Mesenchymal stem cell (in vitro differentiated cells and primary cell): ENCODE measurements around the gene ASCL5.

Source experiments
- DNase-seq: peaks from one replicate; pipeline ENCODE4 v3.0.0-alpha.2; 2013
- H2AFZ ChIP-seq: one replicate; pipeline ENCODE4 v1.6.1; 2013; ENCODE audit warnings: low read depth, mild to moderate bottlenecking, control low read depth, inconsistent platforms, low read length, moderate library complexity
- H2AK5ac ChIP-seq: 2 replicates; pipeline ENCODE4 v1.6.1; 2013; ENCODE audit warnings: low read length, moderate library complexity, mild to moderate bottlenecking, inconsistent platforms; ENCODE audit not compliant: severe bottlenecking
- H2BK120ac ChIP-seq: one replicate; pipeline ENCODE4 v1.6.1; 2013; ENCODE audit warnings: low read depth, mild to moderate bottlenecking, inconsistent platforms, low read length, moderate library complexity
- H2BK12ac ChIP-seq, 2 experiments: one replicate each; pipeline ENCODE4 v1.6.1; 2013; ENCODE audit warnings: inconsistent platforms in 2 of 2, low read length in 2 of 2, mild to moderate bottlenecking in 2 of 2, moderate library complexity in 2 of 2, control low read depth in 1 of 2
- H2BK15ac ChIP-seq: one replicate; pipeline ENCODE4 v1.6.1; 2013; ENCODE audit warnings: mild to moderate bottlenecking, low read depth, inconsistent platforms; ENCODE audit not compliant: poor library complexity, severe bottlenecking
- H2BK5ac ChIP-seq: 2 replicates; pipeline ENCODE4 v1.6.1; 2013; ENCODE audit warnings: low read depth, mild to moderate bottlenecking, low read length, control low read depth, inconsistent platforms; ENCODE audit not compliant: poor library complexity, severe bottlenecking
- H3K14ac ChIP-seq, 2 experiments: one replicate each; pipeline ENCODE4 v1.6.1; 2013; ENCODE audit warnings: inconsistent platforms in 2 of 2, low read length in 2 of 2, control low read depth in 1 of 2, mild to moderate bottlenecking in 1 of 2, moderate library complexity in 1 of 2
- H3K18ac ChIP-seq, 2 experiments: one replicate each; pipeline ENCODE4 v1.6.1; 2013; ENCODE audit warnings: inconsistent platforms in 2 of 2, low read length in 2 of 2, control low read depth in 1 of 2, low read depth in 1 of 2, mild to moderate bottlenecking in 1 of 2
- H3K23ac ChIP-seq, 2 experiments: one replicate each; pipeline ENCODE4 v1.6.1; 2013; ENCODE audit warnings: inconsistent platforms in 2 of 2, low read length in 2 of 2, mild to moderate bottlenecking in 2 of 2, moderate library complexity in 2 of 2, control low read depth in 1 of 2
- H3K27ac ChIP-seq: 2 replicates; pipeline ENCODE4 v1.5.1; 2013; ENCODE audit warnings: mild to moderate bottlenecking, moderate library complexity, low read length, control low read depth, inconsistent platforms; ENCODE audit not compliant: poor library complexity, severe bottlenecking
- H3K27me3 ChIP-seq, 2 experiments: 2 replicates each; pipeline versions ENCODE4 v1.6.1 to v1.7.0; 2013; ENCODE audit warnings: low read length in 2 of 2, mild to moderate bottlenecking in 2 of 2, moderate library complexity in 2 of 2, control low read depth in 1 of 2, inconsistent platforms in 1 of 2; ENCODE audit not compliant: control insufficient read depth in 1 of 2, insufficient read depth in 1 of 2
- H3K36me3 ChIP-seq, 2 experiments: 2 replicates each; pipeline versions ENCODE4 v1.6.1 to v1.7.0; 2013; ENCODE audit warnings: low read length in 2 of 2, control low read depth in 1 of 2, inconsistent platforms in 1 of 2, low read depth in 1 of 2, mild to moderate bottlenecking in 1 of 2; ENCODE audit not compliant: insufficient read depth in 2 of 2, control insufficient read depth in 1 of 2
- H3K4ac ChIP-seq, 2 experiments: one replicate each; pipeline ENCODE4 v1.6.1; 2013; ENCODE audit warnings: inconsistent platforms in 2 of 2, low read length in 2 of 2, mild to moderate bottlenecking in 2 of 2, moderate library complexity in 2 of 2, control low read depth in 1 of 2, low read depth in 1 of 2
- H3K4me1 ChIP-seq: 2 replicates; pipeline ENCODE4 v1.6.1; 2013; ENCODE audit warnings: low read depth, low read length, control low read depth; ENCODE audit not compliant: control insufficient read depth, insufficient read depth
- H3K4me2 ChIP-seq: 2 replicates; pipeline ENCODE4 v1.6.1; 2013; ENCODE audit warnings: low read length, mild to moderate bottlenecking, inconsistent platforms; ENCODE audit not compliant: poor library complexity, severe bottlenecking
- H3K4me3 ChIP-seq, 2 experiments: 2 replicates each; pipeline versions ENCODE4 v1.5.1 to v1.7.0; 2013; ENCODE audit warnings: low read length in 2 of 2, mild to moderate bottlenecking in 2 of 2, control low read depth in 1 of 2, low read depth in 1 of 2; ENCODE audit not compliant: insufficient read depth in 1 of 2
- H3K79me1 ChIP-seq: replicated peaks from 2 replicates; pipeline ENCODE4 v1.6.1; 2013; ENCODE audit warnings: mild to moderate bottlenecking, control low read depth, low read length, inconsistent platforms; ENCODE audit not compliant: poor library complexity, severe bottlenecking
- H3K9ac ChIP-seq: 2 replicates; pipeline ENCODE4 v1.7.0; 2013; ENCODE audit warnings: mild to moderate bottlenecking, low read length, moderate library complexity
- H3K9me3 ChIP-seq: 2 replicates; pipeline ENCODE4 v1.7.0; 2013; ENCODE audit warnings: mild to moderate bottlenecking, low read length; ENCODE audit not compliant: control insufficient read depth
- H4K8ac ChIP-seq: one replicate; pipeline ENCODE4 v1.6.1; 2013; ENCODE audit warnings: inconsistent platforms, mild to moderate bottlenecking, low read length, moderate library complexity
- H4K91ac ChIP-seq: one replicate; pipeline ENCODE4 v1.6.1; 2013; ENCODE audit warnings: mild to moderate bottlenecking, low read length, inconsistent platforms
- WGBS: methylation state at CpG from one replicate; pipeline ENCODE4 v1.1.7; 2013; ENCODE audit warnings: mixed read lengths; 5-methylcytosine and 5-hydroxymethylcytosine counted together

The ASCL5 gene

GRCh38 chr1:201111156-201111555 lies 15.8 kb downstream of the ASCL5 start:
- H3K18ac ChIP-seq, result no peak overlapping the region
- H2BK5ac ChIP-seq, result no peak overlapping the region
- H3K36me3 ChIP-seq, result peaks cover 0 to 4% of the 10 kb centered on the region in 2 experiments
- H3K4me1 ChIP-seq, result peaks cover 15% of the 10 kb centered on the region
- no peak overlapping the region for H2BK120ac ChIP-seq
- H3K9ac ChIP-seq, result no peak overlapping the region
- no peak overlapping the region for H4K8ac ChIP-seq
- no peak overlapping the region for H3K4me2 ChIP-seq
- no peak overlapping the region for H3K23ac ChIP-seq
- H3K9me3 ChIP-seq, result no peaks in the 10 kb centered on the region
- H3K14ac ChIP-seq, result no peak overlapping the region
- 79% methylated on average over 7 of the region's 7 CpGs for WGBS
- no peak overlapping the region for H2AFZ ChIP-seq
- H3K4me3 ChIP-seq, result no peak overlapping the region
- no peak overlapping the region for H2BK15ac ChIP-seq
- no peak overlapping the region for H2AK5ac ChIP-seq
- DNase-seq, result no peak
- H3K79me1 ChIP-seq, result peaks cover 3% of the 10 kb centered on the region
- no peak overlapping the region for H2BK12ac ChIP-seq
- peaks cover 18 to 44% of the 10 kb centered on the region in 2 experiments for H3K27me3 ChIP-seq
- no peak overlapping the region for H4K91ac ChIP-seq
- H3K4ac ChIP-seq, result no peak overlapping the region
- no peak overlapping the region for H3K27ac ChIP-seq

DNA sequence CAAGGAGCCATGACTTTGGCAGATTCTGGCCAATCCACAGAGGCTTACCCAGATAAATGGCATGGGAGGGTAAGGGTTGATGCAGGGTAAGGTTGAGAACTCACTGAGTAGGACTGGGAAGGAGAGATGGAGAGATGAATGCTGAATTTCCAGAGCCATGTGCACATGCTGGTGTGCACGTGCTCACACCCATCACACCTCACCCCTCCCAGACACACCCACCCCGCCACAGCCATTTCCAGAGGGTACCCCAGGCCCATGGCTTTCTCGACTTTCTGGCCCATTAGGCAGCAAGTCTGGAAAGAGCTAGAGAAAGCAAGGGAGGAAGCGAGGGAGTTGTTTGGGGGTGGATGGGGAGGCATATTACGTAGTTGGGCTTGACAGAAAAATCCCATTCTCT lies 16.4 kb downstream of the ASCL5 start:
- Histone ChIP-seq H3K18ac (no peak overlapping the region), H3K4me3 (no peak overlapping the region), H2AFZ (no peak overlapping the region), H3K9me3 (no peaks in the 10 kb centered on the region), H2AK5ac (no peak overlapping the region), H3K4ac (no peak overlapping the region), H3K4me1 (peaks cover 15% of the 10 kb centered on the region), H4K8ac (no peak overlapping the region), H2BK120ac (no peak overlapping the region), H3K27me3 (peaks cover 18 to 46% of the 10 kb centered on the region in 2 experiments), H3K79me1 (peaks cover 3% of the 10 kb centered on the region), H4K91ac (no peak overlapping the region), H3K9ac (no peak overlapping the region), H2BK5ac (no peak overlapping the region), H3K27ac (no peak overlapping the region), H3K4me2 (no peak overlapping the region), H3K23ac (no peak overlapping the region), H2BK15ac (no peak overlapping the region), H3K14ac (no peak overlapping the region), H3K36me3 (peaks cover 0 to 3% of the 10 kb centered on the region in 2 experiments), H2BK12ac (no peak overlapping the region)
- DNase-seq, result no peak
- WGBS, result 100% methylated on average over 2 of the region's 5 CpGs

DNA sequence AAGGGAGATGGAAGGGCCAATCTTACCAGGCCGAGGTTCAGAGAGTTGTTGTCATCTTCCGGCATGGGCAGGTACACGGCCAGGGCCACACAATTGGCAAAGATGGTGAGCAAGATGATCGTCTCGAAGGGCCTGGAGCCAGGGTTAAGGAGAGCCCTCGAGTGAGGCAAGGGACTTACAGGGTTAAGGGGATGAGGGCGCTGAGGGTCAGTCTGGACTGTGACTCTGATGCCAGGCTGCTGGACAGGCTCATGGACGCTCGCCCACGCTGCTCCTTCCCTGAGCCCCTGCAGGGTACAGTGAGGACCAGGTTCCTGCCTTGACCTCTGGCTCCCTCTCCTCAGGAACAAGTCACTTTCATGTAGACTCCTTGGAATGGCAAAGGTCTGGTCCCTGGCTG lies 16.8 kb downstream of the ASCL5 start:
- DNase-seq, result no peak
- Histone ChIP-seq H3K4me3 (no peak overlapping the region), H3K23ac (no peak overlapping the region), H3K4me2 (no peak overlapping the region), H3K27me3 (peaks cover 18 to 48% of the 10 kb centered on the region in 2 experiments), H2AFZ (no peak overlapping the region), H4K8ac (no peak overlapping the region), H4K91ac (no peak overlapping the region), H3K9me3 (no peaks in the 10 kb centered on the region), H3K18ac (no peak overlapping the region), H3K27ac (no peak overlapping the region), H2AK5ac (no peak overlapping the region), H2BK120ac (no peak overlapping the region), H2BK5ac (no peak overlapping the region), H3K4me1 (peaks cover 11% of the 10 kb centered on the region), H3K79me1 (no peaks in the 10 kb centered on the region), H2BK15ac (no peak overlapping the region), H2BK12ac (no peak overlapping the region), H3K9ac (no peak overlapping the region), H3K14ac (no peak overlapping the region), H3K36me3 (no peaks in the 10 kb centered on the region), H3K4ac (no peak overlapping the region)
- WGBS, result 93% methylated on average over 9 of the region's 10 CpGs

DNA sequence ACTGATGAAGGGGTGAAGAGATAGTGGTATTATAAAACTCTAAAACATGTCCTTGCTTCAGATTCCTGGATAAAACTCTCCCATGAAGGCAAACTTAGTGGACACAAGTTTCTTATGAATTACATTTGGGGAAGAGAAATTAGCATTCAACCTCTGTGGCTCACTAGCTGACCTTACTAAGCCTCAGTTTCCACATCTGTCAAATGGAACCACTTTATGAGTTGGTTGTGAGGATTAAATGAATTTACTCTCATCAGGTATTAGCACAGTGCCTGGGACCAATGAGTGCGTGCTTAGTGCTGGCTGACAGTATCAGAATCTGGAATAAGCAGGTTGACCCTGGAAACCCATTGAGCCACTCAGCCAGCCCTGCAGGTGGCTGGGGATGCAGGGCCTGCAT lies 17.3 kb downstream of the ASCL5 start:
- Histone ChIP-seq H2BK12ac (no peak overlapping the region), H3K4me2 (no peak overlapping the region), H3K27ac (no peak overlapping the region), H4K91ac (no peak overlapping the region), H2BK120ac (no peak overlapping the region), H3K4ac (no peak overlapping the region), H3K9me3 (no peaks in the 10 kb centered on the region), H3K14ac (no peak overlapping the region), H2BK5ac (no peak overlapping the region), H3K79me1 (no peaks in the 10 kb centered on the region), H3K23ac (no peak overlapping the region), H3K27me3 (peaks cover 18 to 48% of the 10 kb centered on the region in 2 experiments), H4K8ac (no peak overlapping the region), H3K36me3 (no peaks in the 10 kb centered on the region), H3K4me1 (peaks cover 6% of the 10 kb centered on the region), H2AK5ac (no peak overlapping the region), H3K18ac (no peak overlapping the region), H3K9ac (no peak overlapping the region), H3K4me3 (no peak overlapping the region), H2BK15ac (no peak overlapping the region), H2AFZ (no peak overlapping the region)
- no peak for DNase-seq
- whole genome bisulfite sequencing, result 100% methylated on average over 1 of the region's 1 CpG
